GM12878 (cell line): ENCODE data around the gene CLEC14A. TPM values are rescaled to one million over a fixed set of nuclear protein-coding genes. Genes with fewer than 3 reads are reported as not detected.

Experiments
- ATAC-seq: fragments of 200-7000 bp; cut with Tn5 transposase; 3 replicates; pipeline ENCODE4 v1.9.1; 2020; ENCODE audit warnings: mild to moderate bottlenecking, moderate library complexity
- BruUV-seq: library from RNA; stranded (reverse); fragments of 400-500 nt; replicated peaks from 2 replicates; lab custom pipeline; 2021; lab: Mats Ljungman, UMichigan
- CTCF ChIA-PET: fragments of 300-600 bp; sonication (Branson Sonifier 250); formaldehyde crosslinking; extraction: SDS; loops from one replicate; lab custom pipeline; 2021; ENCODE audit warnings: inconsistent platforms; lab: Yijun Ruan, JAX
- POLR2A ChIA-PET: fragments of 350-600 bp; formaldehyde crosslinking; extraction: SDS; loops from one replicate; lab custom pipeline; 2021; ENCODE audit warnings: inconsistent platforms; lab: Charles Lee
- RAD21 ChIA-PET: fragments of 300-600 bp; sonication (Branson Sonifier 250); formaldehyde crosslinking; loops from one replicate; lab custom pipeline; 2023; ENCODE audit warnings: antibody characterized with exemption; ENCODE audit not compliant: unreplicated experiment; lab: Charles Lee
- SMC1A ChIA-PET: fragments of 300-600 bp; sonication (Branson Sonifier 250); formaldehyde crosslinking; loops from one replicate; lab custom pipeline; 2023; ENCODE audit not compliant: unreplicated experiment, uncharacterized antibody; lab: Charles Lee
- DNase-seq: peaks from one replicate; pipeline ENCODE4 v3.0.0-alpha.2; 2011; ENCODE audit warnings: low read depth, low spot score
- FAIRE-seq: peaks from 3 replicates; lab custom pipeline; 2011; peaks lifted over from hg19 to GRCh38; lab: Jason Lieb, UNC
- H2AFZ ChIP-seq: 2 replicates; pipeline ENCODE4 v1.6.0; 2011; ENCODE audit warnings: low read depth, low read length, control low read depth; ENCODE audit not compliant: control insufficient read depth
- H3K27ac ChIP-seq: 2 replicates; pipeline ENCODE4 v1.5.1; 2011; ENCODE audit warnings: control low read depth; ENCODE audit not compliant: control insufficient read depth, insufficient read depth
- H3K27me3 ChIP-seq, 2 experiments: replicated peaks in 1 of 2; 2 replicates each; pipeline versions ENCODE4 v1.6.0 to v1.6.1; 2011; ENCODE audit warnings: low read length in 1 of 2; ENCODE audit not compliant: control insufficient read depth in 2 of 2, insufficient read depth in 2 of 2
- H3K36me3 ChIP-seq, 2 experiments: 2 replicates each; pipeline ENCODE4 v1.5.1; 2011; ENCODE audit warnings: low read length in 1 of 2; ENCODE audit not compliant: control insufficient read depth in 2 of 2, insufficient read depth in 2 of 2
- H3K4me1 ChIP-seq: 2 replicates; pipeline ENCODE4 v1.6.1; 2011; ENCODE audit warnings: mild to moderate bottlenecking, low read length, moderate library complexity, mixed read lengths; ENCODE audit not compliant: control insufficient read depth, insufficient read depth
- H3K4me2 ChIP-seq: 2 replicates; pipeline ENCODE4 v1.6.0; 2011; ENCODE audit warnings: control low read depth; ENCODE audit not compliant: control insufficient read depth, insufficient read depth
- H3K4me3 ChIP-seq: fragments of 200-600 bp; sonication (generic); 2 replicates; pipeline ENCODE4 v1.5.1; 2016
- H3K79me2 ChIP-seq: 2 replicates; pipeline ENCODE4 v1.6.0; 2011; ENCODE audit warnings: low read length; ENCODE audit not compliant: control insufficient read depth, insufficient read depth
- H3K9ac ChIP-seq: 2 replicates; pipeline ENCODE4 v1.8.0; 2011; ENCODE audit warnings: low read length, control low read depth, mixed read lengths; ENCODE audit not compliant: control insufficient read depth, insufficient read depth
- H3K9me3 ChIP-seq: replicated peaks from 3 replicates; pipeline ENCODE4 v1.5.1; 2011; ENCODE audit warnings: mild to moderate bottlenecking, low read length; ENCODE audit not compliant: control insufficient read depth, insufficient read depth
- H4K20me1 ChIP-seq: 2 replicates; pipeline ENCODE4 v1.6.0; 2011; ENCODE audit not compliant: control insufficient read depth, insufficient read depth
- BACH1 ChIP-seq: fragments of 450-650 bp; IDR thresholded peaks from 2 replicates; pipeline ENCODE4 v1.6.1; 2017; ENCODE audit warnings: mild to moderate bottlenecking, borderline replicate concordance
- ETV6 ChIP-seq, 2 experiments: fragments of 450-650 bp in 1 of 2; IDR thresholded peaks in 1 of 2; conservative IDR thresholded peaks in 1 of 2; 2 replicates each; pipeline ENCODE4 v1.6.1; 2014; ENCODE audit warnings: antibody characterized with exemption in 1 of 2, borderline replicate concordance in 1 of 2, low read depth in 1 of 2, mild to moderate bottlenecking in 1 of 2, moderate library complexity in 1 of 2
- MXI1 ChIP-seq: fragments of 150-350 bp; IDR thresholded peaks from 2 replicates; pipeline ENCODE4 v1.6.1; 2011; ENCODE audit warnings: low read depth, mild to moderate bottlenecking, inconsistent platforms, low read length, improper control_type of control experiment
- MYC ChIP-seq: IDR thresholded peaks from 2 replicates; pipeline ENCODE4 v1.6.1; 2011; ENCODE audit warnings: mild to moderate bottlenecking, low read length, moderate library complexity, inconsistent platforms; ENCODE audit not compliant: insufficient read depth, insufficient replicate concordance, insufficient read length, severe bottlenecking
- POLR2AphosphoS5 ChIP-seq: IDR thresholded peaks from 2 replicates; pipeline ENCODE4 v1.6.1; 2011; ENCODE audit warnings: mild to moderate bottlenecking, low read length, inconsistent platforms
- RELA ChIP-seq: fragments of 450-650 bp; IDR thresholded peaks from 2 replicates; pipeline ENCODE4 v1.8.0; 2014; ENCODE audit warnings: borderline replicate concordance; ENCODE audit not compliant: partially characterized antibody
- SIX5 ChIP-seq: IDR thresholded peaks from 2 replicates; pipeline ENCODE4 v1.6.1; 2011; ENCODE audit warnings: mild to moderate bottlenecking, low read depth, low read length, moderate library complexity; ENCODE audit not compliant: severe bottlenecking
- SUPT20H ChIP-seq: IDR thresholded peaks from 2 replicates; pipeline ENCODE4 v1.6.1; 2011; ENCODE audit warnings: low read depth, mild to moderate bottlenecking, low read length, moderate library complexity, borderline replicate concordance; ENCODE audit not compliant: control insufficient read depth
- SUZ12 ChIP-seq: fragments of 200-600 bp; sonication (generic); IDR thresholded peaks from one replicate; pipeline ENCODE4 v1.6.1; 2018; ENCODE audit warnings: antibody characterized with exemption, mild to moderate bottlenecking; ENCODE audit not compliant: unreplicated experiment
- TCF7 ChIP-seq: IDR thresholded peaks from 2 replicates; pipeline ENCODE4 v1.6.1; 2014; ENCODE audit warnings: antibody characterized with exemption, borderline replicate concordance
- ZBTB4 ChIP-seq: fragments of 450-650 bp; formaldehyde crosslinking; IDR thresholded peaks from 2 replicates; pipeline ENCODE4 v1.4.0; 2022; ENCODE audit warnings: mild to moderate bottlenecking, moderate library complexity
- WGBS: methylation state at CpG from one replicate; pipeline ENCODE4 v1.1.6; 2016; ENCODE audit warnings: low lambda C conversion rate; ENCODE audit not compliant: insufficient replicate concordance, insufficient coverage; ENCODE audit errors: missing lambda C conversion rate; 5-methylcytosine and 5-hydroxymethylcytosine counted together
- in situ Hi-C: fragments of 300-500 bp; cut with MboI; formaldehyde crosslinking; loops from 9 replicates; pipeline ENCODE4 v1.14.3; 2018; ENCODE audit warnings: mixed read lengths
- intact Hi-C: fragments of 100-400 bp; cut with micrococcal nuclease; formaldehyde crosslinking; loops from one replicate; pipeline ENCODE4 v1.14.2; 2022; ENCODE audit not compliant: unreplicated experiment
- polyA plus RNA-seq, 11 experiments: library from polyadenylated mRNA; depleted of rRNA in 4 of 11; unstranded in 6 of 11; stranded (reverse) in 5 of 11; fragments of >200 nt; fragmentation: Nextera tagmentation in 4 of 11; fragmentation: Illumina TruSeq in 1 of 11; extraction: Ambion mirVana in 4 of 11; extraction: Trizol in 1 of 11; gene quantifications; 1 replicate in 1 of 11; 2 replicates in 10 of 11; pipeline versions ENCODE4 v1.2.1 to v1.2.3, GENCODE V29; 2011 to 2016; ENCODE audit warnings: inconsistent platforms in 2 of 11, missing spikeins in 2 of 11, low read depth in 1 of 11
- total RNA-seq, 4 experiments: library from RNA; depleted of rRNA in 3 of 4; stranded (reverse); fragments of >200 nt in 3 of 4; fragmentation: Illumina TruSeq in 1 of 4; extraction: Trizol in 1 of 4; gene quantifications; 2 replicates each; pipeline versions ENCODE4 v1.2.1 to v1.2.3, GENCODE V29; 2013 to 2021
- TF ChIP-seq, protein P1 (sequence below): fragments of 150-350 bp; IDR thresholded peaks from 2 replicates; pipeline ENCODE4 v1.6.1; 2016; ENCODE audit warnings: low read depth, low read length
- TF ChIP-seq, protein P2 (sequence below): fragments of 450-650 bp; formaldehyde crosslinking; IDR thresholded peaks from 2 replicates; pipeline ENCODE4 v1.4.0; 2020; ENCODE audit warnings: mild to moderate bottlenecking, moderate library complexity

CLEC14A gene
- total and polyA plus RNA-seq, 10 of the 15 experiments (the other 5 are each of a cell fraction or from before 2014, with no cell fraction given), result not detected

- BruUV-seq, result no TSS peak
- Histone ChIP-seq H3K27me3 (no peaks in the 10 kb centered on the region), H3K9ac (no peak overlapping the region), H3K9me3 (no peaks in the 10 kb centered on the region), H3K36me3 (no peaks in the 10 kb centered on the region), H3K4me1 (no peaks in the 10 kb centered on the region), H4K20me1 (no peaks in the 10 kb centered on the region), H3K4me2 (no peak overlapping the region), H3K27ac (no peak overlapping the region), H3K4me3 (no peak overlapping the region), H3K79me2 (no peaks in the 10 kb centered on the region), H2AFZ (no peak overlapping the region)
- ChIA-PET SMC1A (no interaction called here), POLR2A (no interaction called here), CTCF (no interaction called here), RAD21 (no interaction called here)
- in situ Hi-C loops, result no loop called here
- DNase-seq (no peak), ATAC-seq (no peak), FAIRE-seq (no peak)
- intact Hi-C loops, result no loop called here
- 20% methylated on average over 2 of the region's 2 CpGs for WGBS
- TF ChIP-seq POLR2AphosphoS5, result no peak
- TF ChIP-seq MXI1, result no peak
- TF ChIP-seq SUPT20H, result no peak
- no peak for TF ChIP-seq BACH1
- no peak for TF ChIP-seq MYC
- no peak for TF ChIP-seq TCF7
- no peak for TF ChIP-seq ZBTB4 (CRISPR knock-in tag)
- TF ChIP-seq RELA, result no peak
- no peak for TF ChIP-seq ETV6 (conservative IDR thresholded peaks at IDR 0.05 in 1 of 2, IDR thresholded peaks at IDR 0.05 in 1 of 2; ENCODE audit: borderline replicate concordance in 1 of 2, low read depth in 1 of 2)
- TF ChIP-seq, protein P1, sequence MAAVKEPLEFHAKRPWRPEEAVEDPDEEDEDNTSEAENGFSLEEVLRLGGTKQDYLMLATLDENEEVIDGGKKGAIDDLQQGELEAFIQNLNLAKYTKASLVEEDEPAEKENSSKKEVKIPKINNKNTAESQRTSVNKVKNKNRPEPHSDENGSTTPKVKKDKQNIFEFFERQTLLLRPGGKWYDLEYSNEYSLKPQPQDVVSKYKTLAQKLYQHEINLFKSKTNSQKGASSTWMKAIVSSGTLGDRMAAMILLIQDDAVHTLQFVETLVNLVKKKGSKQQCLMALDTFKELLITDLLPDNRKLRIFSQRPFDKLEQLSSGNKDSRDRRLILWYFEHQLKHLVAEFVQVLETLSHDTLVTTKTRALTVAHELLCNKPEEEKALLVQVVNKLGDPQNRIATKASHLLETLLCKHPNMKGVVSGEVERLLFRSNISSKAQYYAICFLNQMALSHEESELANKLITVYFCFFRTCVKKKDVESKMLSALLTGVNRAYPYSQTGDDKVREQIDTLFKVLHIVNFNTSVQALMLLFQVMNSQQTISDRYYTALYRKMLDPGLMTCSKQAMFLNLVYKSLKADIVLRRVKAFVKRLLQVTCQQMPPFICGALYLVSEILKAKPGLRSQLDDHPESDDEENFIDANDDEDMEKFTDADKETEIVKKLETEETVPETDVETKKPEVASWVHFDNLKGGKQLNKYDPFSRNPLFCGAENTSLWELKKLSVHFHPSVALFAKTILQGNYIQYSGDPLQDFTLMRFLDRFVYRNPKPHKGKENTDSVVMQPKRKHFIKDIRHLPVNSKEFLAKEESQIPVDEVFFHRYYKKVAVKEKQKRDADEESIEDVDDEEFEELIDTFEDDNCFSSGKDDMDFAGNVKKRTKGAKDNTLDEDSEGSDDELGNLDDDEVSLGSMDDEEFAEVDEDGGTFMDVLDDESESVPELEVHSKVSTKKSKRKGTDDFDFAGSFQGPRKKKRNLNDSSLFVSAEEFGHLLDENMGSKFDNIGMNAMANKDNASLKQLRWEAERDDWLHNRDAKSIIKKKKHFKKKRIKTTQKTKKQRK, result no peak
- no peak for TF ChIP-seq SUZ12
- TF ChIP-seq, protein P2, sequence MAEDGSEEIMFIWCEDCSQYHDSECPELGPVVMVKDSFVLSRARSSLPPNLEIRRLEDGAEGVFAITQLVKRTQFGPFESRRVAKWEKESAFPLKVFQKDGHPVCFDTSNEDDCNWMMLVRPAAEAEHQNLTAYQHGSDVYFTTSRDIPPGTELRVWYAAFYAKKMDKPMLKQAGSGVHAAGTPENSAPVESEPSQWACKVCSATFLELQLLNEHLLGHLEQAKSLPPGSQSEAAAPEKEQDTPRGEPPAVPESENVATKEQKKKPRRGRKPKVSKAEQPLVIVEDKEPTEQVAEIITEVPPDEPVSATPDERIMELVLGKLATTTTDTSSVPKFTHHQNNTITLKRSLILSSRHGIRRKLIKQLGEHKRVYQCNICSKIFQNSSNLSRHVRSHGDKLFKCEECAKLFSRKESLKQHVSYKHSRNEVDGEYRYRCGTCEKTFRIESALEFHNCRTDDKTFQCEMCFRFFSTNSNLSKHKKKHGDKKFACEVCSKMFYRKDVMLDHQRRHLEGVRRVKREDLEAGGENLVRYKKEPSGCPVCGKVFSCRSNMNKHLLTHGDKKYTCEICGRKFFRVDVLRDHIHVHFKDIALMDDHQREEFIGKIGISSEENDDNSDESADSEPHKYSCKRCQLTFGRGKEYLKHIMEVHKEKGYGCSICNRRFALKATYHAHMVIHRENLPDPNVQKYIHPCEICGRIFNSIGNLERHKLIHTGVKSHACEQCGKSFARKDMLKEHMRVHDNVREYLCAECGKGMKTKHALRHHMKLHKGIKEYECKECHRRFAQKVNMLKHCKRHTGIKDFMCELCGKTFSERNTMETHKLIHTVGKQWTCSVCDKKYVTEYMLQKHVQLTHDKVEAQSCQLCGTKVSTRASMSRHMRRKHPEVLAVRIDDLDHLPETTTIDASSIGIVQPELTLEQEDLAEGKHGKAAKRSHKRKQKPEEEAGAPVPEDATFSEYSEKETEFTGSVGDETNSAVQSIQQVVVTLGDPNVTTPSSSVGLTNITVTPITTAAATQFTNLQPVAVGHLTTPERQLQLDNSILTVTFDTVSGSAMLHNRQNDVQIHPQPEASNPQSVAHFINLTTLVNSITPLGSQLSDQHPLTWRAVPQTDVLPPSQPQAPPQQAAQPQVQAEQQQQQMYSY, result no peak
- no peak for TF ChIP-seq SIX5
These were observed 29.9 kb downstream of the CLEC14A start for GRCh38 chr14:38225946-38226345.
